ENCODE data around the gene BCAP31. TPM values are rescaled to one million over a fixed set of nuclear protein-coding genes. Genes with fewer than 3 reads are reported as not detected.

Gene BCAP31
- total and polyA plus RNA-seq, 2 of the 13 experiments (the other 11 are each of a cell fraction or from before 2014, with no cell fraction given) = 139 to 178 TPM

DNA sequence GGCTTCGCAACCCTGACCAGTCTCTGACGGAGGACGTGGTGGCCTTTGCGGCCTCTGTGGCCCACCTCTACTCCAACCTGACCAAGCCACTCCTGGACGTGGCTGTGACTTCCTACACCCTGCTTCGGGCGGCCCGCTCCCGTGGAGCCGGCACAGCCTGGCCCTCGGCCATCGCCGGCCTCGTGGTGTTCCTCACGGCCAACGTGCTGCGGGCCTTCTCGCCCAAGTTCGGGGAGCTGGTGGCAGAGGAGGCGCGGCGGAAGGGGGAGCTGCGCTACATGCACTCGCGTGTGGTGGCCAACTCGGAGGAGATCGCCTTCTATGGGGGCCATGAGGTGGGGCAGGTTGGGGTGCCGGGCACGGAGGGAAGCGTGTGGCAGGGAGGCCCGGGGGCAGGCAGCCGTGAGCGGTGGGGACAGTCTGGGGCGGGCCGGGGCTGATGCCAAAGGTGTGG lies 1.7 kb upstream of the BCAP31 start:
- DNase-seq (ENCODE audit: low spot score) = no peak
- H2AFZ ChIP-seq (ENCODE audit: low read length) = no peak overlapping the region
- ATAC-seq = no peak
- whole genome bisulfite sequencing (ENCODE audit: low lambda C conversion rate) = 0% methylated on average over 10 of the region's 35 CpGs
- H3K4me1 ChIP-seq (ENCODE audit: insufficient read depth, low read length) = peaks cover 47% of the 10 kb centered on the region
- intact Hi-C loops (cut with micrococcal nuclease; ENCODE audit: unreplicated experiment) = no loop called here
- FAIRE-seq = no peak
- peak overlapping the region; percentile 85 for H3K9ac ChIP-seq (ENCODE audit: insufficient read depth, low read depth, low read length)
- H3K4me3 ChIP-seq (replicated peaks in 1 of 3; ENCODE audit: insufficient read depth in 1 of 3, low read depth in 2 of 3, low read length in 3 of 3) = peak overlapping the region; percentile 60 to 79 (median 79); a peak in 5 of 6 replicates
- POLR2A ChIA-PET = interaction anchor here (0.9 to 3.8 kb wide), 10 partner anchors 16 to 103 kb away, joined by 3 to 16 read pairs (median 6); partner anchors contain the start of genes DUSP9, PLXNB3 and SLC6A8
- H3K27ac ChIP-seq (ENCODE audit: extremely low read length, insufficient read depth, low read length) = peak overlapping the region; percentile 92
- in situ Hi-C loops (cut with HindIII; ENCODE audit: extremely low pct_ligation_motif_present, low pct_unique_long_range_greater_than_20kb) = no loop called here
- H3K4me2 ChIP-seq (ENCODE audit: low read depth, low read length) = peak overlapping the region; percentile 84
- H3K9me3 ChIP-seq (ENCODE audit: low read length) = no peaks in the 10 kb centered on the region
- peaks cover 34% of the 10 kb centered on the region; the same call in 1 of the 2 replicates for H4K20me1 ChIP-seq (ENCODE audit: insufficient read depth, low read length)
- H3K79me2 ChIP-seq (ENCODE audit: insufficient read depth, low read length) = peaks cover 43% of the 10 kb centered on the region
- peaks cover 0 to 7% of the 10 kb centered on the region in 2 experiments; a peak in 1 of 5 replicates for H3K36me3 ChIP-seq (replicated peaks in 1 of 2; ENCODE audit: control insufficient read depth in 1 of 2, insufficient read depth in 2 of 2, low read length in 2 of 2)
- no peaks in the 10 kb centered on the region for H3K27me3 ChIP-seq (ENCODE audit: control insufficient read depth in 1 of 2, insufficient read depth in 2 of 2, low read length in 2 of 2)
- no TSS peak for BruUV-seq (replicated peaks)
- CTCF ChIA-PET (ENCODE audit: low intra/inter-chr PET ratio, low total read pairs) = no interaction called here
- TF ChIP-seq KLF6 (CRISPR knock-in tag; IDR thresholded peaks at IDR 0.05) (no peak), NCOA2 (CRISPR knock-in tag; IDR thresholded peaks at IDR 0.05) (no peak), ZNF251 (CRISPR knock-in tag; IDR thresholded peaks at IDR 0.05) (no peak), FOXA3 (CRISPR knock-in tag; IDR thresholded peaks at IDR 0.05) (no peak), ZNF207 (IDR thresholded peaks at IDR 0.05; ENCODE audit: borderline replicate concordance) (no peak), ZFP62 (CRISPR knock-in tag; IDR thresholded peaks at IDR 0.05) (no peak), ZNF326 (CRISPR knock-in tag; IDR thresholded peaks at IDR 0.05; ENCODE audit: borderline replicate concordance) (no peak), MAFG (CRISPR knock-in tag; IDR thresholded peaks at IDR 0.05) (no peak), ZNF652 (CRISPR knock-in tag; IDR thresholded peaks at IDR 0.05; ENCODE audit: borderline replicate concordance, low read depth) (no peak), EHMT2 (IDR thresholded peaks at IDR 0.05; ENCODE audit: borderline replicate concordance, low read depth, low read length) (no peak), ZNF382 (CRISPR knock-in tag; IDR thresholded peaks at IDR 0.05; ENCODE audit: borderline replicate concordance) (no peak), MAF1 (CRISPR knock-in tag; IDR thresholded peaks at IDR 0.05; ENCODE audit: borderline replicate concordance) (no peak), SALL1 (CRISPR knock-in tag; IDR thresholded peaks at IDR 0.05) (no peak), SRF (IDR thresholded peaks at IDR 0.05; ENCODE audit: low read depth, low read length) (no peak), HMGA1 (CRISPR knock-in tag; conservative IDR thresholded peaks at IDR 0.05) (no peak), PLRG1 (conservative IDR thresholded peaks at IDR 0.05) (no peak)
- TF ChIP-seq, protein P1, sequence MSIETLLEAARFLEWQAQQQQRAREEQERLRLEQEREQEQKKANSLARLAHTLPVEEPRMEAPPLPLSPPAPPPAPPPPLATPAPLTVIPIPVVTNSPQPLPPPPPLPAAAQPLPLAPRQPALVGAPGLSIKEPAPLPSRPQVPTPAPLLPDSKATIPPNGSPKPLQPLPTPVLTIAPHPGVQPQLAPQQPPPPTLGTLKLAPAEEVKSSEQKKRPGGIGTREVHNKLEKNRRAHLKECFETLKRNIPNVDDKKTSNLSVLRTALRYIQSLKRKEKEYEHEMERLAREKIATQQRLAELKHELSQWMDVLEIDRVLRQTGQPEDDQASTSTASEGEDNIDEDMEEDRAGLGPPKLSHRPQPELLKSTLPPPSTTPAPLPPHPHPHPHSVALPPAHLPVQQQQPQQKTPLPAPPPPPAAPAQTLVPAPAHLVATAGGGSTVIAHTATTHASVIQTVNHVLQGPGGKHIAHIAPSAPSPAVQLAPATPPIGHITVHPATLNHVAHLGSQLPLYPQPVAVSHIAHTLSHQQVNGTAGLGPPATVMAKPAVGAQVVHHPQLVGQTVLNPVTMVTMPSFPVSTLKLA (IDR thresholded peaks at IDR 0.05) = peak; percentile 50
- TF ChIP-seq, protein P2, sequence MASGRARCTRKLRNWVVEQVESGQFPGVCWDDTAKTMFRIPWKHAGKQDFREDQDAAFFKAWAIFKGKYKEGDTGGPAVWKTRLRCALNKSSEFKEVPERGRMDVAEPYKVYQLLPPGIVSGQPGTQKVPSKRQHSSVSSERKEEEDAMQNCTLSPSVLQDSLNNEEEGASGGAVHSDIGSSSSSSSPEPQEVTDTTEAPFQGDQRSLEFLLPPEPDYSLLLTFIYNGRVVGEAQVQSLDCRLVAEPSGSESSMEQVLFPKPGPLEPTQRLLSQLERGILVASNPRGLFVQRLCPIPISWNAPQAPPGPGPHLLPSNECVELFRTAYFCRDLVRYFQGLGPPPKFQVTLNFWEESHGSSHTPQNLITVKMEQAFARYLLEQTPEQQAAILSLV (CRISPR knock-in tag; IDR thresholded peaks at IDR 0.05; ENCODE audit: borderline replicate concordance) = no peak
- TF ChIP-seq, protein P3, sequence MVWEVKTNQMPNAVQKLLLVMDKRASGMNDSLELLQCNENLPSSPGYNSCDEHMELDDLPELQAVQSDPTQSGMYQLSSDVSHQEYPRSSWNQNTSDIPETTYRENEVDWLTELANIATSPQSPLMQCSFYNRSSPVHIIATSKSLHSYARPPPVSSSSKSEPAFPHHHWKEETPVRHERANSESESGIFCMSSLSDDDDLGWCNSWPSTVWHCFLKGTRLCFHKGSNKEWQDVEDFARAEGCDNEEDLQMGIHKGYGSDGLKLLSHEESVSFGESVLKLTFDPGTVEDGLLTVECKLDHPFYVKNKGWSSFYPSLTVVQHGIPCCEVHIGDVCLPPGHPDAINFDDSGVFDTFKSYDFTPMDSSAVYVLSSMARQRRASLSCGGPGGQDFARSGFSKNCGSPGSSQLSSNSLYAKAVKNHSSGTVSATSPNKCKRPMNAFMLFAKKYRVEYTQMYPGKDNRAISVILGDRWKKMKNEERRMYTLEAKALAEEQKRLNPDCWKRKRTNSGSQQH (CRISPR knock-in tag; IDR thresholded peaks at IDR 0.05; ENCODE audit: low read depth) = 0 out of 2 replicates have a peak, but pooled peaks have one; percentile 10
- TF ChIP-seq, protein P4, sequence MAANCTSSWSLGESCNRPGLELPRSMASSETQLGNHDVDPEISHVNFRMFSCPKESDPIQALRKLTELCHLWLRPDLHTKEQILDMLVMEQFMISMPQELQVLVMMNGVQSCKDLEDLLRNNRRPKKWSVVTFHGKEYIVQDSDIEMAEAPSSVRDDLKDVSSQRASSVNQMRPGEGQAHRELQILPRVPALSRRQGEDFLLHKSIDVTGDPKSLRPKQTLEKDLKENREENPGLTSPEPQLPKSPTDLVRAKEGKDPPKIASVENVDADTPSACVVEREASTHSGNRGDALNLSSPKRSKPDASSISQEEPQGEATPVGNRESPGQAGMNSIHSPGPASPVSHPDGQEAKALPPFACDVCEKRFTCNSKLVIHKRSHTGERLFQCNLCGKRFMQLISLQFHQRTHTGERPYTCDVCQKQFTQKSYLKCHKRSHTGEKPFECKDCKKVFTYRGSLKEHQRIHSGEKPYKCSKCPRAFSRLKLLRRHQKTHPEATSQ (CRISPR knock-in tag; IDR thresholded peaks at IDR 0.05; ENCODE audit: borderline replicate concordance) = no peak
- TF ChIP-seq, protein P5, sequence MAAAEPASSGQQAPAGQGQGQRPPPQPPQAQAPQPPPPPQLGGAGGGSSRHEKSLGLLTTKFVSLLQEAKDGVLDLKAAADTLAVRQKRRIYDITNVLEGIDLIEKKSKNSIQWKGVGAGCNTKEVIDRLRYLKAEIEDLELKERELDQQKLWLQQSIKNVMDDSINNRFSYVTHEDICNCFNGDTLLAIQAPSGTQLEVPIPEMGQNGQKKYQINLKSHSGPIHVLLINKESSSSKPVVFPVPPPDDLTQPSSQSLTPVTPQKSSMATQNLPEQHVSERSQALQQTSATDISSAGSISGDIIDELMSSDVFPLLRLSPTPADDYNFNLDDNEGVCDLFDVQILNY (CRISPR knock-in tag; conservative IDR thresholded peaks at IDR 0.05) = no peak

Measured in HepG2 (cell line).